Measurements from ENCODE around the gene TTC7B. TPM values are rescaled to one million over a fixed set of nuclear protein-coding genes. Genes with fewer than 3 reads are reported as not detected.
A peak's percentile ranks its signal among the peaks of the same experiment; 100 is the strongest.

The TTC7B gene
- total and polyA plus RNA-seq, 2 of the 13 experiments (the other 11 are each of a cell fraction or from before 2014, with no cell fraction given): 1.3 to 3.2 TPM

- TF ChIP-seq ETV5 (CRISPR knock-in tag; IDR thresholded peaks at IDR 0.05; ENCODE audit: borderline replicate concordance) (peak; percentile 88), PHF5A (CRISPR knock-in tag; IDR thresholded peaks at IDR 0.05; ENCODE audit: low read depth, unreplicated experiment) (no peak), ZNF83 (CRISPR knock-in tag; IDR thresholded peaks at IDR 0.05; ENCODE audit: borderline replicate concordance) (no peak), GTF3A (CRISPR knock-in tag; conservative IDR thresholded peaks at IDR 0.05) (no peak), SNAPC2 (CRISPR knock-in tag; IDR thresholded peaks at IDR 0.05) (0 out of 2 replicates have a peak, but pooled peaks have one; percentile 30), NFYC (CRISPR knock-in tag; IDR thresholded peaks at IDR 0.05) (no peak), TGIF2 (CRISPR knock-in tag; IDR thresholded peaks at IDR 0.05) (no peak), CHD4 (IDR thresholded peaks at IDR 0.05; ENCODE audit: borderline replicate concordance, low read length) (no peak), NONO (IDR thresholded peaks at IDR 0.05) (no peak), NONO (CRISPR knock-in tag; conservative IDR thresholded peaks at IDR 0.05) (0 out of 2 replicates have a peak, but pooled peaks have one; percentile 44), ELK4 (CRISPR knock-in tag; IDR thresholded peaks at IDR 0.05; ENCODE audit: borderline replicate concordance) (no peak), KDM5B (CRISPR knock-in tag; IDR thresholded peaks at IDR 0.05; ENCODE audit: borderline replicate concordance) (peak; percentile 33; the same call in 1 of the 2 replicates), ZC3H4 (CRISPR knock-in tag; IDR thresholded peaks at IDR 0.05; ENCODE audit: borderline replicate concordance) (no peak), NFRKB (IDR thresholded peaks at IDR 0.05) (no peak), HOXA3 (CRISPR knock-in tag; IDR thresholded peaks at IDR 0.05) (peak; percentile 70), ZNF816 (CRISPR knock-in tag; IDR thresholded peaks at IDR 0.05; ENCODE audit: borderline replicate concordance) (no peak), YEATS4 (CRISPR knock-in tag; IDR thresholded peaks at IDR 0.05; ENCODE audit: borderline replicate concordance) (no peak; the same call in 1 of the 2 replicates), ZMYM4 (CRISPR knock-in tag; IDR thresholded peaks at IDR 0.05) (peak; percentile 48), E2F5 (CRISPR knock-in tag; conservative IDR thresholded peaks at IDR 0.05) (no peak), TRIM22 (IDR thresholded peaks at IDR 0.05) (no peak), ZNF530 (CRISPR knock-in tag; IDR thresholded peaks at IDR 0.05; ENCODE audit: low read depth) (no peak), SAFB2 (CRISPR knock-in tag; IDR thresholded peaks at IDR 0.05; ENCODE audit: borderline replicate concordance, low read depth) (no peak), ZNF616 (CRISPR knock-in tag; IDR thresholded peaks at IDR 0.05; ENCODE audit: low read depth) (no peak)
- TF ChIP-seq, protein P1, sequence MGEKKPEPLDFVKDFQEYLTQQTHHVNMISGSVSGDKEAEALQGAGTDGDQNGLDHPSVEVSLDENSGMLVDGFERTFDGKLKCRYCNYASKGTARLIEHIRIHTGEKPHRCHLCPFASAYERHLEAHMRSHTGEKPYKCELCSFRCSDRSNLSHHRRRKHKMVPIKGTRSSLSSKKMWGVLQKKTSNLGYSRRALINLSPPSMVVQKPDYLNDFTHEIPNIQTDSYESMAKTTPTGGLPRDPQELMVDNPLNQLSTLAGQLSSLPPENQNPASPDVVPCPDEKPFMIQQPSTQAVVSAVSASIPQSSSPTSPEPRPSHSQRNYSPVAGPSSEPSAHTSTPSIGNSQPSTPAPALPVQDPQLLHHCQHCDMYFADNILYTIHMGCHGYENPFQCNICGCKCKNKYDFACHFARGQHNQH (CRISPR knock-in tag; IDR thresholded peaks at IDR 0.05): no peak
- TF ChIP-seq, protein P2, sequence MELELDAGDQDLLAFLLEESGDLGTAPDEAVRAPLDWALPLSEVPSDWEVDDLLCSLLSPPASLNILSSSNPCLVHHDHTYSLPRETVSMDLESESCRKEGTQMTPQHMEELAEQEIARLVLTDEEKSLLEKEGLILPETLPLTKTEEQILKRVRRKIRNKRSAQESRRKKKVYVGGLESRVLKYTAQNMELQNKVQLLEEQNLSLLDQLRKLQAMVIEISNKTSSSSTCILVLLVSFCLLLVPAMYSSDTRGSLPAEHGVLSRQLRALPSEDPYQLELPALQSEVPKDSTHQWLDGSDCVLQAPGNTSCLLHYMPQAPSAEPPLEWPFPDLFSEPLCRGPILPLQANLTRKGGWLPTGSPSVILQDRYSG (CRISPR knock-in tag; IDR thresholded peaks at IDR 0.05): no peak
These were observed 302.8 kb downstream of the TTC7B start (continued) for GRCh38 chr14:90513161-90514014.
